Epithelial cell of esophagus (primary cell): ENCODE results near the gene MED29.

Experiments used
- DNase-seq: peaks from one replicate; pipeline ENCODE4 v3.0.0; 2010; ENCODE audit warnings: low read depth
- H3K4me3 ChIP-seq: 2 replicates; pipeline ENCODE4 v1.5.1; 2011; ENCODE audit warnings: mild to moderate bottlenecking, low read length, control low read depth
- CTCF ChIP-seq: IDR thresholded peaks from 2 replicates; pipeline ENCODE4 v1.5.1; 2011; ENCODE audit warnings: low read depth, mild to moderate bottlenecking, low read length, control low read depth, inconsistent platforms; ENCODE audit not compliant: insufficient read depth; ENCODE audit errors: missing control alignments

The MED29 gene

GRCh38 chr19:39433480-39434079, 42.4 kb downstream of the MED29 start:
- no peak overlapping the region for H3K4me3 ChIP-seq

GRCh38 chr19:39434123-39435076, 43.2 kb downstream of the MED29 start:
- no peak for TF ChIP-seq CTCF
- H3K4me3 ChIP-seq = peak overlapping the region; percentile 99
- DNase-seq = no peak

More at GRCh38 chr19:39433480-39434079, 42.4 kb downstream of the MED29 start:
- DNase-seq = no peak
- TF ChIP-seq CTCF = no peak

- no peak for TF ChIP-seq CTCF
- peak within 1 kb of the TSS; percentile 99 for H3K4me3 ChIP-seq
- peak; percentile 98 for DNase-seq
Observed at GRCh38 chr19:39435499-39436349, 44.5 kb downstream of the MED29 start, which contains the start of gene RPS16. RPS16 (minus strand) TSS chr19:39435949; CDS start chr19:39435895, 54 bp downstream.

- no peak for DNase-seq
- peak overlapping the region; percentile 99 for H3K4me3 ChIP-seq
- no peak for TF ChIP-seq CTCF
Observed at GRCh38 chr19:39436350-39436716, 45.2 kb downstream of the MED29 start.

GRCh38 chr19:39438270-39438934, 47.2 kb downstream of the MED29 start:
- no peak overlapping the region for H3K4me3 ChIP-seq
- DNase-seq = peak; percentile 77
- TF ChIP-seq CTCF = no peak

- TF ChIP-seq CTCF = no peak
- peak overlapping the region; percentile 97 for H3K4me3 ChIP-seq
- no peak for DNase-seq
Observed at GRCh38 chr19:39444598-39445195, 53.5 kb downstream of the MED29 start.
